K562 (cell line): ENCODE data around the gene TNIK. TPM values are rescaled to one million over a fixed set of nuclear protein-coding genes. Genes with fewer than 3 reads are reported as not detected.

Experiments used
- ARID2 ChIP-seq: fragments of 450-650 bp; IDR thresholded peaks from 2 replicates; pipeline ENCODE4 v1.6.1; 2017; ENCODE audit warnings: antibody characterized with exemption, mild to moderate bottlenecking
- CEBPG ChIP-seq, 3 experiments: fragments of 200-800 bp in 1 of 3; sonication (Bioruptor generic) in 1 of 3; sonication (generic) in 1 of 3; formaldehyde crosslinking in 1 of 3; IDR thresholded peaks in 2 of 3; conservative IDR thresholded peaks in 1 of 3; 2 replicates each; pipeline versions ENCODE4 v1.6.1 to v1.8.0; 2016 to 2022; ENCODE audit warnings: missing compliant biosample characterization in 2 of 3, missing genetic modification characterization in 2 of 3, mild to moderate bottlenecking in 1 of 3, missing genetic modification reagents in 1 of 3
- CHD4 ChIP-seq: fragments of 200-600 bp; sonication (generic); IDR thresholded peaks from 3 replicates; pipeline ENCODE4 v1.6.1; 2012; ENCODE audit warnings: low read depth, mild to moderate bottlenecking, mixed read lengths, low read length, inconsistent platforms; ENCODE audit not compliant: insufficient read depth, insufficient replicate concordance, poor library complexity, severe bottlenecking
- CREB1 ChIP-seq, 2 experiments: sonication (generic) in 1 of 2; formaldehyde crosslinking in 1 of 2; IDR thresholded peaks; 2 replicates each; pipeline versions ENCODE4 v1.6.1 to v1.8.0; 2012 to 2022; ENCODE audit warnings: inconsistent platforms in 1 of 2, mild to moderate bottlenecking in 1 of 2, missing genetic modification reagents in 1 of 2, moderate library complexity in 1 of 2
- ESRRA ChIP-seq: fragments of 450-650 bp; IDR thresholded peaks from 2 replicates; pipeline ENCODE4 v1.6.1; 2014; ENCODE audit warnings: low read depth, mild to moderate bottlenecking, moderate library complexity, borderline replicate concordance
- JUND ChIP-seq, 2 experiments: IDR thresholded peaks; 2 replicates in 1 of 2; 3 replicates in 1 of 2; pipeline ENCODE4 v1.6.1; 2011; ENCODE audit warnings: borderline replicate concordance in 2 of 2, low read depth in 2 of 2, low read length in 2 of 2, improper control_type of control experiment in 1 of 2, missing biosample characterization in 1 of 2, missing genetic modification characterization in 1 of 2, missing genetic modification reagents in 1 of 2
- KDM2B ChIP-seq: fragments of 250-450 bp; sonication (Bioruptor Pico); IDR thresholded peaks from 2 replicates; pipeline ENCODE4 v1.8.0; 2021; ENCODE audit warnings: mild to moderate bottlenecking, moderate library complexity
- LEF1 ChIP-seq: fragments of 450-650 bp; IDR thresholded peaks from 2 replicates; pipeline ENCODE4 v1.6.1; 2016; ENCODE audit warnings: mild to moderate bottlenecking
- MEF2A ChIP-seq: IDR thresholded peaks from 2 replicates; pipeline ENCODE4 v1.6.1; 2011; ENCODE audit warnings: low read depth, mild to moderate bottlenecking, low read length, moderate library complexity; ENCODE audit not compliant: control insufficient read depth
- MEIS2 ChIP-seq: fragments of 450-650 bp; IDR thresholded peaks from 2 replicates; pipeline ENCODE4 v1.6.1; 2014; ENCODE audit warnings: mild to moderate bottlenecking; ENCODE audit not compliant: partially characterized antibody
- MYNN ChIP-seq, 2 experiments: sonication (generic); formaldehyde crosslinking in 1 of 2; IDR thresholded peaks; 2 replicates each; pipeline versions ENCODE4 v1.5.0 to v1.6.1; 2016 to 2020; ENCODE audit warnings: antibody characterized with exemption in 1 of 2, missing genetic modification reagents in 1 of 2
- POLR2H ChIP-seq: IDR thresholded peaks from 2 replicates; pipeline ENCODE4 v1.6.1; 2016; ENCODE audit warnings: missing genetic modification characterization, low read depth, mild to moderate bottlenecking, control low read depth, missing compliant biosample characterization, moderate library complexity
- POLR3G ChIP-seq: IDR thresholded peaks from 2 replicates; pipeline ENCODE4 v1.6.1; 2011; ENCODE audit not compliant: insufficient read length, insufficient replicate concordance; ENCODE audit errors: extremely low read depth
- PRPF4 ChIP-seq: fragments of 200-400 bp; formaldehyde crosslinking; IDR thresholded peaks from one replicate; pipeline ENCODE4 v1.6.1; 2017; ENCODE audit warnings: low read length, low read depth, mild to moderate bottlenecking; ENCODE audit not compliant: insufficient read depth, poor library complexity, severe bottlenecking
- PTBP1 ChIP-seq: fragments of 200-400 bp; formaldehyde crosslinking; IDR thresholded peaks from 2 replicates; pipeline ENCODE4 v1.6.1; 2017; ENCODE audit warnings: low read depth, low read length
- RERE ChIP-seq: sonication (generic); formaldehyde crosslinking; IDR thresholded peaks from 2 replicates; pipeline ENCODE4 v1.8.0; 2023; ENCODE audit warnings: missing genetic modification reagents, mild to moderate bottlenecking, borderline replicate concordance
- SP2 ChIP-seq: IDR thresholded peaks from 2 replicates; pipeline ENCODE4 v1.6.1; 2011; ENCODE audit warnings: mild to moderate bottlenecking, low read depth, low read length, moderate library complexity; ENCODE audit not compliant: poor library complexity, severe bottlenecking; ENCODE audit errors: extremely low read depth
- SRSF1 ChIP-seq: fragments of 200-400 bp; formaldehyde crosslinking; IDR thresholded peaks from 2 replicates; pipeline ENCODE4 v1.6.1; 2017; ENCODE audit warnings: mild to moderate bottlenecking, low read depth, low read length, moderate library complexity
- TAF15 ChIP-seq: fragments of 200-400 bp; formaldehyde crosslinking; IDR thresholded peaks from 2 replicates; pipeline ENCODE4 v1.6.1; 2017; ENCODE audit warnings: mild to moderate bottlenecking, low read depth, low read length, moderate library complexity
- TRIM24 ChIP-seq, 2 experiments: fragments of 450-650 bp; IDR thresholded peaks; 2 replicates each; pipeline ENCODE4 v1.6.1; 2016
- ZNF232 ChIP-seq: sonication (generic); formaldehyde crosslinking; IDR thresholded peaks from 2 replicates; pipeline ENCODE4 v1.8.0; 2022; ENCODE audit warnings: mild to moderate bottlenecking, missing genetic modification reagents
- ZNF253 ChIP-seq: fragments of 250-450 bp; sonication (Bioruptor Pico); conservative IDR thresholded peaks from 2 replicates; pipeline ENCODE4 v1.6.1; 2021; ENCODE audit warnings: mild to moderate bottlenecking
- ZNF561 ChIP-seq: fragments of 450-650 bp; formaldehyde crosslinking; conservative IDR thresholded peaks from 2 replicates; pipeline ENCODE4 v1.4.0; 2020; ENCODE audit warnings: mild to moderate bottlenecking, moderate library complexity
- polyA plus RNA-seq, 8 experiments: library from polyadenylated mRNA; depleted of rRNA in 4 of 8; stranded (reverse) in 5 of 8; unstranded in 3 of 8; fragments of >200 nt; fragmentation: Nextera tagmentation in 2 of 8; fragmentation: Illumina TruSeq in 1 of 8; extraction: Ambion mirVana in 2 of 8; extraction: Trizol in 1 of 8; gene quantifications; 2 replicates each; pipeline versions ENCODE4 v1.2.1 to v1.2.3, GENCODE V29; 2011 to 2014; ENCODE audit warnings: inconsistent platforms in 1 of 8, missing spikeins in 1 of 8
- total RNA-seq, 7 experiments: library from RNA; depleted of rRNA in 6 of 7; stranded (reverse); fragments of >200 nt in 6 of 7; fragmentation: Illumina TruSeq in 2 of 7; extraction: Trizol in 2 of 7; gene quantifications; 2 replicates each; pipeline versions ENCODE4 v1.2.1 to v1.2.3, GENCODE V29; 2011 to 2021; ENCODE audit warnings: low replicate concordance in 1 of 7

Gene TNIK
- total and polyA plus RNA-seq, 9 of the 15 experiments (the other 6 are each of a cell fraction or from before 2014, with no cell fraction given): 6.6 to 39.0 (median 24.7) TPM

- no peak for TF ChIP-seq RERE (CRISPR knock-in tag)
- no peak for TF ChIP-seq ZNF561 (CRISPR knock-in tag)
- TF ChIP-seq KDM2B (CRISPR knock-in tag): no peak
- TF ChIP-seq MEIS2: peak; percentile 26
- TF ChIP-seq ESRRA: peak; percentile 64
- TF ChIP-seq CREB1 (IDR thresholded peaks at IDR 0.05): no peak
- TF ChIP-seq CREB1 (CRISPR knock-in tag; IDR thresholded peaks at IDR 0.05): no peak
- 0 out of 2 replicates have a peak, but pooled peaks have one; percentile 13 for TF ChIP-seq JUND (IDR thresholded peaks at IDR 0.05; ENCODE audit: borderline replicate concordance, low read depth, low read length)
- TF ChIP-seq JUND (tag; IDR thresholded peaks at IDR 0.05; ENCODE audit: borderline replicate concordance, low read depth, low read length): no peak
- no peak for TF ChIP-seq PRPF4
- no peak for TF ChIP-seq ZNF253
- no peak for TF ChIP-seq SRSF1
- no peak for TF ChIP-seq MYNN (IDR thresholded peaks at IDR 0.05)
- TF ChIP-seq MYNN (CRISPR knock-in tag; IDR thresholded peaks at IDR 0.05): no peak
- TF ChIP-seq CEBPG (CRISPR knock-in tag; IDR thresholded peaks at IDR 0.05): peak; percentile 27; the same call in 1 of the 2 replicates
- peak in 1 of 2 experiments; percentile 64; a peak in 3 of 4 replicates for TF ChIP-seq CEBPG (tag; conservative IDR thresholded peaks at IDR 0.05 in 1 of 2, IDR thresholded peaks at IDR 0.05 in 1 of 2)
- no peak for TF ChIP-seq LEF1
- no peak for TF ChIP-seq POLR3G
- no peak for TF ChIP-seq MEF2A
- no peak for TF ChIP-seq SP2
- TF ChIP-seq ARID2: no peak
- no peak for TF ChIP-seq PTBP1
- TF ChIP-seq ZNF232 (CRISPR knock-in tag): no peak
- no peak for TF ChIP-seq CHD4
- no peak for TF ChIP-seq POLR2H (tag)
- peak; percentile 15 to 18; a peak in 1 of 4 replicates for TF ChIP-seq TRIM24 (IDR thresholded peaks at IDR 0.05)
- no peak for TF ChIP-seq TAF15
Measured at GRCh38 chr3:171504376-171504775, 44.2 kb upstream of the TNIK start (continued).
